GM18868 (cell line): ENCODE data around the gene PTPRG.

ENCODE experiments used
- ATAC-seq: cut with Tn5 transposase; IDR thresholded peaks from one replicate; pipeline ENCODE4 v1.9.1; 2021; ENCODE audit warnings: mild to moderate bottlenecking, moderate library complexity; ENCODE audit not compliant: unreplicated experiment

PTPRG gene

DNA sequence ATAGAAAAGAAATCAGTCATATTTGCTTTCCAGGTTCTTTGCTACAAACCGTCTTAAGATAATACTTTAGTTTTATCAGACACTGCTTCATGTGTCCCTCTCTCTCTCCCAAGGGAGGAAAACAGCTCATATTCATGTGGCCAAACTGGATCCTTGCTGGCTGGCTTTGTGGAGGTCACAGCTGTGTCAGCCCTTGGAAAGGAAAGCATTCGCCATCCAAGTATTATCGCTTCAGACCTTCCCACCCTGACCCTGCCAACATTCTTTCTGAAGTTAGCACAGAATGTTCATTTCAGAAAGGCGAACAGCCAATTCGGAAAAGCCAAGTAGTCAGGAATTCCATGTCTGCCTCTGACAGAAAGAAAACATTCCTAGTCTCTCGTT lies 598.3 kb downstream of the PTPRG start:
- ATAC-seq, result no peak

GRCh38 chr3:62161371-62161770 lies 600.0 kb downstream of the PTPRG start:
- no peak for ATAC-seq

- ATAC-seq, result no peak
These were observed 602.8 kb downstream of the PTPRG start for GRCh38 chr3:62164196-62164595.

DNA sequence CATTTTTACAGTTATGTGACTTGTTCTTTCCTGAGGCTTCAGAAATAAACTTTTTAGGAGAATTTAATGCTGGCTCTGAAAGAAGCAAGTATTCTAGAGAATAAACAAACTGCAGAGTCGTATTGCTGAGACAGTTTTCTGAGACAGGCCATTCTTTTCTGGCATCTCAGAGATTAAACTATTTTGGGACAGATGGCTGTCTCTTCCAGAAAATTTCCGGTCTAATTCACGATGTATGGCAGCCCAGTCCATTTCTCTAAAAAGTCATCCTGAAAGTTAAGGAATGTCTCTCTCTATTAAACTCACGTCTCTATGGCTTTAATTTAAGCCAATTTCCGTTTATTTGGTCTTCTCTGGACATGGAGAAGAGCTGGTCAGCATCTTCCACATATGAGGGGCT lies 603.4 kb downstream of the PTPRG start:
- ATAC-seq, result no peak

DNA sequence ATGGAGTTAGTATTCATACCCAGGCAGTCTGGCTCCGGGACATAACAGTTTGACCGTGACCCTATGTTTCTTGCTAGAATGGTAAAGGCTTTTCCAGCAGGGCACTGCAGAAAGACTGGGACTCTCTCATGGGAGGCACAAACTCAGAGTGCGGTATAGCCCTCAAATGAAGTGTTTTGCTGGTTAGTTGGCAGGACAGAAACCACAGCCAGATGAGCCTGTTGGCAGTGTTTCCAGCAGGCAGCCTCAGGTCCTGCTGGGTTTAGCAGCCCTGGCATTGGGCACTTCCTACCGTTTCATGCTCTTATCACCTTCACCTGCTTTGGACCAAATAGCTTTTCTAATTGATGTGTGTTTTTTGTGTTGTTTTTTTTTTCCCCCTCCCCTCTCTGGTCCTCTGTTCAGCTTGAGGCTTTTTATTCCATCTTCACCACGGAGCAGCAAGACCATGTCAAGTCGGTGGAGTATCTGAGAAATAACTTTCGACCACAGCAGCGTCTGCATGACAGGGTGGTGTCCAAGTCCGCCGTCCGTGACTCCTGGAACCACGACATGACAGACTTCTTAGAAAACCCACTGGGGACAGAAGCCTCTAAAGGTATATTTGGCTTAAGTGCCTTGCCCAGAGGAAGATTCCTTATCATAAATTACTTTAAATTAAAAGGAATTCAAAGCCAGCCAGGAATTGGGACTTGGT lies 606.3 kb downstream of the PTPRG start:
- no peak for ATAC-seq

DNA sequence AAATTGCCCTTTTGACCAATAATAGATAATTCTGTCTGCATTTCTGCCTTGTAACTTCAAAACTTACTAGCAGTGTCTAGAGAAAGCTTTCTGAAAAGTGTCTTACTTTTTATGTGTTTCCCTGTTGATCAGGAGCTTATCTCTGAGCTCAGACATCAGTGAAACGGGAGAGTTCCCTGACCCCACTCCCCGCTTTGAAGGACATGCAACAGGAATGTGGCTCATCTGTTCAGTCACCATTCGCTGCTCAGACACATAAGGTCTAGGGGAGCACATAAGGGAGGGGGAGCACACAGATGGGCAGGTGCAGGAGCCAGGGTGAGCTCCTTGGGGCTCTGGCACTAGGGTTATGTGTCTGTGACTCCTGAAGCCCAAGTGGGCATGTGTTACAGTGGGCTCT lies 607.0 kb downstream of the PTPRG start:
- no peak for ATAC-seq

DNA sequence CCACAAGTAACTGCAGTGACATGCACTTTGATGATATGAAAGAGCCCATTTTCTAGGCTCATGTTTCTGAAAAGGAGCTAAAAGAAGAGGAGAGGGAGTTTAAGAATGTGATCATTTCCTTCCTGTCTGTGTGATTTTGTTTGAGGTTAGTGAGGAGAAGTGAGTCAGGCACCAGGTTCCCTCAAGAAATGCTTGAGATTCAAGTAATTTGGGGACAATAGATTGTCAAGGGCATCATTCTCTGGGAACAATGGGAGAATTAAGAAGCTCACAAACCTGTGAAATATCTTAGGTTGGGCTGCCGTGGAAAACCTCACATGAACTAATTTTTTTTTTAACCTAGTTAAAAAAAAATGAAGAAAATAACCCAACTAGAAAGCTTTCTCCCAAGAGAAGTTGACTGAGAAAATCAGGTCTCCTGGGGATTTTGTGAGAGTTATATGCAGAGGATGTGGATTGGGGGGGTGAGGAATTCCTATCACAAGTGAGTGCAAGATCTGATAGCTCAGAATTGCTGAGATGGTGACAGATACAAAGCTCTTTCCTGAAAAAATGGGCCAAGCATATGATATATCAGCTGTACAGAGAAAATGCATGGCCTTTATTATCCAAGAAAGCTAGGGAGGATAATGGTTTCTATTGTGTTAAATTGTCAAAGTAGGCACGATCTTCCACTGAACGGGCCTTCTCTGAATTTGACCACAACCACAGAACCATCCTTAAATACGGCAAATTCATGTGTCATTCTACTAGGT lies 608.7 kb downstream of the PTPRG start:
- ATAC-seq, result no peak

DNA sequence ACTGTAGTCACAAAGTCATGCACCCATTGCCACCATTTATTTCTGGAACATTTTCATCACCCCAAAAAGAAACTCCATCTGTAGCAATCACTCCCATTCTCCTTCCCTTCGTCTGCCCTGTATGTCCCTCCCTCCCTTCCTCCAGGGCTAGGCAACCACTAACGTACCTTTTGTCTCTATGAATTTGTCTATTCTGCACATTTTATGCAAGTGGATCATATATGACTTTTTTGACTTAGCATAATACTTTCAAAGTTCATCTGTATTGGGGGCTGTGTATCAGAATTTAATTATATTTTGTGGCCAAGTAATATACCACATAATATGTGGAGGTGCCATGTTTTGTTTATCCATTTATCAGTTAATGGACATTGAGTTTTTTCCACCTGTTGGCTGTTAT lies 610.4 kb downstream of the PTPRG start:
- no peak for ATAC-seq

DNA sequence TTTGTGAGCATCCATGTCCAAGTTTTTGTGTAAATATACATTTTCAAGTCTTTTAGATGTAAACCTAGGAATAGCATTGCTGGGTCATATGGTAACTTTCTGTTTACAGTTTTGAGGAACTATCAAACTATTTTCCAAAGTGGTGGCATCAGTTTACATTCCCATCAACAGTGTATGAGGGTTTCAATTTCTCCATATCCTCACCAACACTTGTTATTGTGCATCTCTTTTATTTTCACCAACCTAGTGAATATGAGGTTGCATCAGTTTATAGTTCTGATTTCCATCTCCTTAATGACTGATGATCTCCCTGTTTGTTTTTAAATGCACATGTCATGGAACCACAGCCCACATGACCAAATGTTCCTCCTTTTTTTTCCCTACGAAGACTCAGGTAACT lies 610.8 kb downstream of the PTPRG start:
- no peak for ATAC-seq

- no peak for ATAC-seq
These were observed 612.7 kb downstream of the PTPRG start for GRCh38 chr3:62173939-62174515.

- no peak for ATAC-seq
These were observed 613.8 kb downstream of the PTPRG start for GRCh38 chr3:62175161-62175560.

- ATAC-seq, result no peak
These were observed 616.7 kb downstream of the PTPRG start for GRCh38 chr3:62178032-62178431.

- ATAC-seq, result no peak
These were observed 617.6 kb downstream of the PTPRG start for GRCh38 chr3:62178739-62179600.

DNA sequence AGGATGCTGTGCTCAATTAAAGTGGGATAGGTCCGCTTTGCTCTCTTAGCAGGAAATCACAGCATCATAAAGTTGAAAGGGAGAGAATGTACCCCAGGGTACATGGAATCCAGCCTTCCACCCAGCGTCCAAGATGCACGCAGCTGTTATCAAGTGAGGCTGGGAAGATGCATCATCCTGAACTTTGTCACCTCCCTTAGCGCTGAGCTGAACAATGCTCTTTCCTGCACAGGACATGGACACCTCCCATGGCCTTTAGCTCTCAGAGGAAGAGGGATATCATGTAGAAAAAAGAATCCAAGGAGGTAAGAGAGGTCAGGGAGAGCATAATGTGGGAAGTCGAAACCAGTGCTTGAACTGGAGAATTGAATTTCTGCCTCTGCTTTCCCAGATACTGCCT lies 619.1 kb downstream of the PTPRG start:
- ATAC-seq, result no peak

- no peak for ATAC-seq
These were observed 621.7 kb downstream of the PTPRG start for GRCh38 chr3:62183087-62183486.

DNA sequence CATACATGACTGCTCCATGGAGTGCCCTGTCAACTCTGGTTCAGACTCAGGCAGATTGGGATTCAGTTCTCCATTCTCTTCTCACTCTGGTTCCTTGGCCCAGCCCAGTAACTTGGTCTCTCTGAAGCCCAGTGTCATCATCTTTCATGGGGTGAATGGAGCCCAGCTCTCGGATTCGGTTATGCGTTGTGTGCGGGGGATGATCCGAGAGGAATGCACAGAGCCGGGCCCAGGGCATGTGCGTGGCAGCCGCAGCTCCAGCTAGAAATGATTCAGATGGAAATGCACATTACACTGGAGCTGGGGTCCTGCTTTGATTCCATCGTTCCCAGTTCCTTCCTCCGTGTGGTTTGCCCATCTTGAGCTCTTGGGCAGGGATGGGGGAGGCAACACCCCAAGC lies 622.6 kb downstream of the PTPRG start:
- no peak for ATAC-seq

GRCh38 chr3:62184559-62184958 lies 623.2 kb downstream of the PTPRG start:
- no peak for ATAC-seq

GRCh38 chr3:62187022-62187431 lies 625.7 kb downstream of the PTPRG start:
- ATAC-seq, result no peak

- ATAC-seq, result peak; percentile 89
These were observed 627.5 kb downstream of the PTPRG start for GRCh38 chr3:62188681-62189375.

- ATAC-seq, result no peak
These were observed 628.0 kb downstream of the PTPRG start for GRCh38 chr3:62189376-62189698.

GRCh38 chr3:62192891-62193290 lies 631.5 kb downstream of the PTPRG start:
- no peak for ATAC-seq
